ENCODE data around the gene ARL11. TPM values are rescaled to one million over a fixed set of nuclear protein-coding genes. Genes with fewer than 3 reads are reported as not detected.

ARL11 gene
- 0.25 and 1.1 TPM in 2 replicates for total RNA-seq

GRCh38 chr13:49627831-49628652 is at the start of gene ARL11:
TSS of gene ARL11 (plus strand) at chr13:49628507. CDS start at chr13:49630448, 1,941 bp downstream.

GRCh38 chr13:49585220-49586157 is 42.8 kb upstream of the ARL11 start, which contains the start of gene RCBTB1:
TSS of gene RCBTB1 (minus strand) at chr13:49585558. CDS start at chr13:49567279, 18,279 bp downstream.

Other genes with a start within 250 kb of the ARL11 start
- 4.7 and 5.8 TPM in 2 replicates for gene CAB39L, start 184.4 kb upstream of the ARL11 start, total RNA-seq
- 4.5 and 8.3 TPM in 2 replicates for gene SETDB2, start 184.2 kb upstream of the ARL11 start, total RNA-seq
- 13.0 and 13.6 TPM in 2 replicates for gene PHF11, start 132.6 kb upstream of the ARL11 start, total RNA-seq
- 18.6 and 22.0 TPM in 2 replicates for gene RCBTB1, start 42.9 kb upstream of the ARL11 start, total RNA-seq
- gene EBPL, start 63.0 kb downstream of the ARL11 start, total RNA-seq, result 38.5 and 55.9 TPM in 2 replicates
- gene KPNA3, start 164.2 kb downstream of the ARL11 start, total RNA-seq, result 25.6 and 50.3 TPM in 2 replicates

All from bladder microvascular endothelial cell (primary cell).